ENCODE results near the gene XYLB. TPM values are rescaled to one million over a fixed set of nuclear protein-coding genes. Genes with fewer than 3 reads are reported as not detected.

XYLB gene
- total RNA-seq, 2 donors from 2014 or later = 7.8 to 49.8 TPM

DNA sequence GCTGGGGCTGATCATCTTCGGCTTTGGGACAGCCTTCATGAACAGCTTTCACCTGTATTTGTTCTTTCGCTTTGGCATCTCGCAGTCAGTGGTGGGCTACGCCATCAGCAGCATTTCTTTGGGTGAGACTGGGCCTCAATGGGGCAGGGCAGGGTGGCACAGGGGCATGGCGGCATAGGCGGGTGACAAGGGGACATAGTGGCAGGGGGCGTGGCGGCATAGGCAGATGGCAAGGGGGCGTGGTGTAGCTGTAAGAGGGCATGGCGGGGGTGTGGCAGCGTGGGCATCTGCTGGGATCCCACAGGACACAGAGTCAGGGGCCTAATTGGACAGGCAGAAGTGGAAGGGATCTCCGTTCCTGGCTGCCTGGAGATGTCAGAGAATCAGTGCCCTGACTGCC lies 39.0 kb upstream of the XYLB start:
- Histone ChIP-seq H3K4me3 (no peak overlapping the region), H3K4me1 (no peaks in the 10 kb centered on the region), H3K9me3 (no peaks in the 10 kb centered on the region), H3K27ac (no peak overlapping the region), H3K36me3 (replicated peaks in 1 of 2; ENCODE audit: insufficient read depth in 1 of 2, low read depth in 2 of 2) (no peaks in the 10 kb centered on the region), H3K27me3 (no peaks in the 10 kb centered on the region)
- no peak for TF ChIP-seq POLR2A (IDR thresholded peaks at IDR 0.05)
- TF ChIP-seq, protein P1, sequence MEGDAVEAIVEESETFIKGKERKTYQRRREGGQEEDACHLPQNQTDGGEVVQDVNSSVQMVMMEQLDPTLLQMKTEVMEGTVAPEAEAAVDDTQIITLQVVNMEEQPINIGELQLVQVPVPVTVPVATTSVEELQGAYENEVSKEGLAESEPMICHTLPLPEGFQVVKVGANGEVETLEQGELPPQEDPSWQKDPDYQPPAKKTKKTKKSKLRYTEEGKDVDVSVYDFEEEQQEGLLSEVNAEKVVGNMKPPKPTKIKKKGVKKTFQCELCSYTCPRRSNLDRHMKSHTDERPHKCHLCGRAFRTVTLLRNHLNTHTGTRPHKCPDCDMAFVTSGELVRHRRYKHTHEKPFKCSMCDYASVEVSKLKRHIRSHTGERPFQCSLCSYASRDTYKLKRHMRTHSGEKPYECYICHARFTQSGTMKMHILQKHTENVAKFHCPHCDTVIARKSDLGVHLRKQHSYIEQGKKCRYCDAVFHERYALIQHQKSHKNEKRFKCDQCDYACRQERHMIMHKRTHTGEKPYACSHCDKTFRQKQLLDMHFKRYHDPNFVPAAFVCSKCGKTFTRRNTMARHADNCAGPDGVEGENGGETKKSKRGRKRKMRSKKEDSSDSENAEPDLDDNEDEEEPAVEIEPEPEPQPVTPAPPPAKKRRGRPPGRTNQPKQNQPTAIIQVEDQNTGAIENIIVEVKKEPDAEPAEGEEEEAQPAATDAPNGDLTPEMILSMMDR (IDR thresholded peaks at IDR 0.05) = no peak
- 85 to 86% methylated on average over 12 of the region's 12 CpGs for WGBS, 2 donors
- DNase-seq (no peak), ATAC-seq (no peak)
- intact Hi-C loops (cut with DNase I) = no loop called here

DNA sequence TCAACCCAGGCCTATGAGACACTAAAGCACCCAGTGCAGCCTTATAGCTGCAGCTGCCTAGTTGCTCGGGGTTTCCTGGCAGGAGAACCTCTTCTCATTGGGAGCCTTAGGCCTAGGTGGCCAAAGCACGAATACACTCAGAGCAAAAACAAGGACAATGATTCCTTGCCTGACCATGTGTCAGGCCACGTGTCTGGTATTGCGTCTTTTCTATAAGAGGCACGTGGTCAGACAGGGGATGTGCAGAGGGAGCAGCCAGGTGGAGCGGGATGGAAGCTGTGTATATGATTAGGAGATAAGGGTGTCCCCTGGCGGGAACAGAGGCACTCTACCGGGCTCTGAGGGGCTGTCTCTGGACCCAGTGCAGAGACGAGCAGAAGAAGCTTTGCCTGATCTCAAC lies 38.1 kb upstream of the XYLB start:
- no peak for ATAC-seq
- Histone ChIP-seq H3K9me3 (no peaks in the 10 kb centered on the region), H3K4me3 (no peak overlapping the region), H3K27me3 (no peaks in the 10 kb centered on the region), H3K36me3 (replicated peaks in 1 of 2; ENCODE audit: insufficient read depth in 1 of 2, low read depth in 2 of 2) (no peaks in the 10 kb centered on the region), H3K4me1 (no peaks in the 10 kb centered on the region), H3K27ac (no peak overlapping the region)
- TF ChIP-seq, protein P1 (IDR thresholded peaks at IDR 0.05) = no peak
- TF ChIP-seq POLR2A (IDR thresholded peaks at IDR 0.05) = no peak
- intact Hi-C loops (cut with DNase I) = no loop called here
- DNase-seq = no peak
- WGBS, 2 donors = 76 to 92% methylated on average over 9 of the region's 9 CpGs

DNA sequence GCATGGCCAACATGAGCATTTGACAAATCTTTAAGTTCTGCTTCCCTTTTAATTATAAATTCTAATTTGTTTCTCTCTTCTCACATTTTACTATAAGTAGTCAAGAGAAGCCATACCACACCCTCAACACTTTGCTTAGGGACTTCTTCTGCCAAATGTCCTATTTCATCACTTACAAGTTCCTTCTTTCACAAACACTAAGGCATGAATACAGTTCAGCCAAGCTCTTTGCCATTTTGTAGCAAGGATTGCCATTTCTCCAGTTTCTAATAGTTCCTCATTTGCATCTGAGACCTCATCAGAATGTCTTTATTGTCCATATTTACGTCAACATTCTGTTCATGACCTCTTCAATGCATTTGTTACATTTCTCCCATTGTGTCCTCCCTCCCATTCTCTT lies 35.1 kb upstream of the XYLB start:
- Histone ChIP-seq H3K4me3 (no peak overlapping the region), H3K36me3 (replicated peaks in 1 of 2; ENCODE audit: insufficient read depth in 1 of 2, low read depth in 2 of 2) (no peaks in the 10 kb centered on the region), H3K4me1 (no peaks in the 10 kb centered on the region), H3K9me3 (no peaks in the 10 kb centered on the region), H3K27ac (no peak overlapping the region), H3K27me3 (no peaks in the 10 kb centered on the region)
- no peak for DNase-seq
- TF ChIP-seq, protein P1 (IDR thresholded peaks at IDR 0.05) = no peak
- TF ChIP-seq POLR2A (IDR thresholded peaks at IDR 0.05) = no peak
- ATAC-seq = no peak
- 79 to 83% methylated on average over 1 of the region's 1 CpG for WGBS, 2 donors
- intact Hi-C loops (cut with DNase I) = no loop called here

DNA sequence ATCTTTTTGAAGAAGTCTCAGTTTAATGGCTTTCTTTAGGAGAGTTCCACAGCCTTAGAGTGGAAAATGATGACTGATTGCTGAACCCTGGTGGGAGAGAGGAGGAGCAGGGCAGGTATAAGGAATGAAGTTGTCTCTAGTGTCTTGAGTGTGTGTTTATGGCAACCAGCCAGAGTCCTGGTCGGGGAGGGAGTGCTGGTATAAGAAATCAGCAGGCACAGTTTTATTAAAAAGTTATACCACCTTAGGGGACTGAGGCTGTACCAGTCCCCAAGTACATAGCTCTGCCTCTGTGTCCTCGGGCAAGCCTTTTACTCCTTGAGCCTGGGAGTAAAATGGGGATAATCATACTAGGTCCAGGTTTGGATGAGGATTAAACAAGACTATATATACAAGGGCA lies 34.6 kb upstream of the XYLB start:
- 71 to 76% methylated on average over 2 of the region's 2 CpGs for WGBS, 2 donors
- Histone ChIP-seq H3K4me1 (no peaks in the 10 kb centered on the region), H3K27ac (no peak overlapping the region), H3K36me3 (replicated peaks in 1 of 2; ENCODE audit: insufficient read depth in 1 of 2, low read depth in 2 of 2) (no peaks in the 10 kb centered on the region), H3K4me3 (no peak overlapping the region), H3K9me3 (no peaks in the 10 kb centered on the region), H3K27me3 (no peaks in the 10 kb centered on the region)
- intact Hi-C loops (cut with DNase I) = no loop called here
- TF ChIP-seq POLR2A (IDR thresholded peaks at IDR 0.05) = no peak
- TF ChIP-seq, protein P1 (IDR thresholded peaks at IDR 0.05) = no peak
- ATAC-seq (no peak), DNase-seq (no peak)

DNA sequence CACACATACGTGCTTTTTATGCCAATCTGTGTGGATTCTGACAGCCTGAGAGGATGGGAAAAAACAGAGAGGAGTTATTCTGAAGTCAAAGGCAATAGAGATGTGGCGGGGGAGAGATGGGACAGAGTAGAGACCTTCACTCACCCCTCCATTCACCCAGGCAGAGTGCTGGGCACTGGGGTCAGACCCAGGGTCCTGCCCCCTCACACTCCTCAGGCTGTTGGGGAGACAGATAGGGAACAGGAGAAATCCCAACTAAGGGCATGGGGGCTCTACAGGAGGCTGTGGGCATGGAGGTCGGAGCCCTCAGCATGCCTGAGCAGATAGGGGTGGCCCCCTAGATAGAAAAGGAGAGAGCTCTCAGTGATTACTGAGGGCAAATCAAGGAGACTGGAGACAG lies 34.2 kb upstream of the XYLB start:
- no peak for TF ChIP-seq POLR2A (IDR thresholded peaks at IDR 0.05)
- TF ChIP-seq, protein P1 (IDR thresholded peaks at IDR 0.05) = no peak
- intact Hi-C loops (cut with DNase I) = no loop called here
- Histone ChIP-seq H3K27ac (no peak overlapping the region), H3K4me1 (no peaks in the 10 kb centered on the region), H3K36me3 (replicated peaks in 1 of 2; ENCODE audit: insufficient read depth in 1 of 2, low read depth in 2 of 2) (no peaks in the 10 kb centered on the region), H3K4me3 (no peak overlapping the region), H3K9me3 (no peaks in the 10 kb centered on the region), H3K27me3 (no peaks in the 10 kb centered on the region)
- DNase-seq (no peak), ATAC-seq (no peak)
- 75 to 89% methylated on average over 3 of the region's 3 CpGs for WGBS, 2 donors
